GM08714 (cell line): ENCODE results near the gene FARSB.

Source experiments
- H3K4me3 ChIP-seq: fragments of 200-500 bp; sonication (Bioruptor generic); 2 replicates; pipeline ENCODE4 v1.5.1; 2014; ENCODE audit warnings: mild to moderate bottlenecking, low read length, inconsistent platforms
- ZNF274 ChIP-seq: IDR thresholded peaks from 2 replicates; pipeline ENCODE4 v1.6.1; 2012; ENCODE audit warnings: mild to moderate bottlenecking, low read depth, low read length

FARSB gene

GRCh38 chr2:222673273-222673672, 17.4 kb upstream of the FARSB start:
- no peak for TF ChIP-seq ZNF274

GRCh38 chr2:222672068-222672401, 16.1 kb upstream of the FARSB start:
- H3K4me3 ChIP-seq, result peak overlapping the region; percentile 34; the same call in 1 of the 2 replicates
- TF ChIP-seq ZNF274, result no peak

More at GRCh38 chr2:222673273-222673672, 17.4 kb upstream of the FARSB start:
- no peak overlapping the region for H3K4me3 ChIP-seq

- peak within 1 kb of the TSS; percentile 34; the same call in 1 of the 2 replicates for H3K4me3 ChIP-seq
- no peak for TF ChIP-seq ZNF274
Measured at GRCh38 chr2:222671259-222672067, 15.6 kb upstream of the FARSB start, which contains the start of gene MOGAT1. Gene MOGAT1, plus strand, starts transcription at chr2:222671658. Its CDS starts 128 bp downstream, at chr2:222671786.

GRCh38 chr2:222670191-222671038, 14.5 kb upstream of the FARSB start:
- TF ChIP-seq ZNF274, result no peak
- no peak overlapping the region for H3K4me3 ChIP-seq

- no peak for TF ChIP-seq ZNF274
- H3K4me3 ChIP-seq, result no peak overlapping the region
Measured at GRCh38 chr2:222669353-222669752, 13.5 kb upstream of the FARSB start.

GRCh38 chr2:222668494-222669154, 12.7 kb upstream of the FARSB start:
- no peak for TF ChIP-seq ZNF274
- H3K4me3 ChIP-seq, result no peak overlapping the region

- no peak overlapping the region for H3K4me3 ChIP-seq
- TF ChIP-seq ZNF274, result no peak
Measured at GRCh38 chr2:222663479-222663878, 7.6 kb upstream of the FARSB start.

GRCh38 chr2:222656526-222657446, 894 bp upstream of the FARSB start:
- peak overlapping the region; percentile 85 for H3K4me3 ChIP-seq
- TF ChIP-seq ZNF274, result no peak

GRCh38 chr2:222653280-222653679, 2.6 kb downstream of the FARSB start:
- peak overlapping the region; percentile 14; the same call in 1 of the 2 replicates for H3K4me3 ChIP-seq
- no peak for TF ChIP-seq ZNF274

- no peak overlapping the region for H3K4me3 ChIP-seq
- TF ChIP-seq ZNF274, result no peak
Measured at GRCh38 chr2:222652491-222653255, 3.2 kb downstream of the FARSB start.

- TF ChIP-seq ZNF274, result no peak
- no peak overlapping the region for H3K4me3 ChIP-seq
Measured at GRCh38 chr2:222651718-222652418, 4.0 kb downstream of the FARSB start.

- TF ChIP-seq ZNF274, result no peak
- H3K4me3 ChIP-seq, result no peak overlapping the region
Measured at GRCh38 chr2:222649801-222650200, 6.1 kb downstream of the FARSB start.

- no peak for TF ChIP-seq ZNF274
- H3K4me3 ChIP-seq, result no peak overlapping the region
Measured at GRCh38 chr2:222646008-222646407, 9.9 kb downstream of the FARSB start.
